HCT116 (cell line): Measurements from ENCODE around the gene HCRTR2.

ENCODE experiments used
- CEBPB ChIP-seq: IDR thresholded peaks from 2 replicates; pipeline ENCODE4 v1.6.1; 2012; ENCODE audit warnings: low read depth
- EZH2 ChIP-seq: fragments of 200-600 bp; sonication (generic); IDR thresholded peaks from 2 replicates; pipeline ENCODE4 v1.6.1; 2017; ENCODE audit warnings: antibody characterized with exemption, mixed run types
- EZH2phosphoT487 ChIP-seq: fragments of 200-600 bp; IDR thresholded peaks from 2 replicates; pipeline ENCODE4 v1.6.1; 2018; ENCODE audit warnings: antibody characterized with exemption, borderline replicate concordance
- POLR2A ChIP-seq: IDR thresholded peaks from 2 replicates; pipeline ENCODE4 v1.7.0; 2011; ENCODE audit warnings: borderline replicate concordance; ENCODE audit not compliant: insufficient read depth, insufficient read length; ENCODE audit errors: extremely low read depth
- POLR2AphosphoS5 ChIP-seq: IDR thresholded peaks from 2 replicates; pipeline ENCODE4 v1.6.1; 2011; ENCODE audit warnings: mild to moderate bottlenecking, low read depth, low read length, moderate library complexity
- SIN3A ChIP-seq: IDR thresholded peaks from 2 replicates; pipeline ENCODE4 v1.6.1; 2012; ENCODE audit warnings: low read depth
- SP1 ChIP-seq: IDR thresholded peaks from 2 replicates; pipeline ENCODE4 v1.6.1; 2012; ENCODE audit warnings: low read depth
- TCF7L2 ChIP-seq: IDR thresholded peaks from 2 replicates; pipeline ENCODE4 v1.7.0; 2011; ENCODE audit warnings: borderline replicate concordance, inconsistent platforms; ENCODE audit not compliant: insufficient read depth, insufficient read length; ENCODE audit errors: extremely low read depth
- YY1 ChIP-seq: IDR thresholded peaks from 2 replicates; pipeline ENCODE4 v1.6.1; 2011; ENCODE audit warnings: low read length, low read depth, moderate library complexity, mild to moderate bottlenecking; ENCODE audit not compliant: insufficient replicate concordance; ENCODE audit errors: extremely low read depth
- ZFX ChIP-seq: fragments of 450-650 bp; IDR thresholded peaks from 2 replicates; pipeline ENCODE4 v1.6.1; 2017
- TF ChIP-seq, protein P1 (sequence below): IDR thresholded peaks from 2 replicates; pipeline ENCODE4 v1.6.1; 2012; ENCODE audit warnings: low read depth
- TF ChIP-seq, protein P2 (sequence below), 3 experiments: fragments of 200-600 bp in 1 of 3; sonication (generic) in 1 of 3; IDR thresholded peaks in 2 of 3; conservative IDR thresholded peaks in 1 of 3; 2 replicates each; pipeline ENCODE4 v1.5.1; 2012 to 2017; ENCODE audit warnings: low read depth in 2 of 3, low read length in 2 of 3, antibody characterized with exemption in 1 of 3, borderline replicate concordance in 1 of 3, control low read depth in 1 of 3, mild to moderate bottlenecking in 1 of 3, mixed read lengths in 1 of 3, mixed run types in 1 of 3, moderate library complexity in 1 of 3; ENCODE audit not compliant: insufficient read depth in 1 of 3
- TF ChIP-seq, protein P3 (sequence below): IDR thresholded peaks from 2 replicates; pipeline ENCODE4 v1.6.1; 2012
- TF ChIP-seq, protein P4 (sequence below): IDR thresholded peaks from 2 replicates; pipeline ENCODE4 v1.6.1; 2012

DNA sequence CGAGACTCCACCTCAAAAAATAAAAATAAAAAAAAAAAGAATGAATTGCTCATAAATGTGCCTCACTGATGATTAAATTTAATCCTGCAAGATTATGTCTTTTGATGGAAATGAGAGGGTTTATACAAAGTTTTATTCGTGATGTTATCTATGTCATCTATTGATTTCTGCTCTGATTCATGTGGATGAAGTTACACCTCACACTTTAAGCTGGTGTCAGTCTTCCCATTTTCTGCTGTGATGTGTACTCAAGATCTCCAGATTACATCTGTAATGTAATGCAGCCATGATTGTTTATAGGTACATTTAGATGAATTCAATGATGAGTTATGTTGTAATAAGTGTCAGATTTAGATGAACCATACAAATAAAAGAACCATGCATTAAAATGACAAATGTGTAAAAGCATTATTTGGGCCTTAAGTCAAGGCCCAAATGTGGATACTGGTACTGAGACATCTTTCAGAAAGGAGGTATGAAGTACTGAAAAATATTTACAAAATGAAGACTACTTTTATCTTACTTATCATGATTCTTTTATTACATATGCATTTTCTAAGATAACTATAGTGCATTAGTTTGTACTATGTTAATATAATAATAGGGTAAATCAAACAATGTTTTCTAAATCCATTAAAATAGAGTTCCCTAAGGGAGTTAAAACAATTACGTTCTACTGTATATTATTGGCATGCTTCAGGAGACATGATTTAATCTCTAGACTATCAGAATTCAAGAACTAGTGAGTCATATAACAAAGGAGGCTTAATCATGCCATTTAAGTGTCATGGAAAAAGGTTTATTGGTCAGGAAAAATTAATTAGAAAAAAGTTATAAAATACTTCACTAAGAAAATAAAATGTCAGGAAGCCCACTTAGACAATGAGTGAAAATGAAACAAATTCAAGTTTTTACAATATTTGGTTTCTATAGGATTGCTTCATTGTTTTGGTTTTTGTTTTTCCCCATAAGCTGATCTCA is 34.5 kb downstream of the HCRTR2 start:
- TF ChIP-seq SIN3A (no peak), CEBPB (no peak), EZH2phosphoT487 (no peak), YY1 (no peak), POLR2A (no peak), TCF7L2 (no peak), POLR2AphosphoS5 (no peak), SP1 (no peak), ZFX (no peak), EZH2 (no peak)
- TF ChIP-seq, protein P1, sequence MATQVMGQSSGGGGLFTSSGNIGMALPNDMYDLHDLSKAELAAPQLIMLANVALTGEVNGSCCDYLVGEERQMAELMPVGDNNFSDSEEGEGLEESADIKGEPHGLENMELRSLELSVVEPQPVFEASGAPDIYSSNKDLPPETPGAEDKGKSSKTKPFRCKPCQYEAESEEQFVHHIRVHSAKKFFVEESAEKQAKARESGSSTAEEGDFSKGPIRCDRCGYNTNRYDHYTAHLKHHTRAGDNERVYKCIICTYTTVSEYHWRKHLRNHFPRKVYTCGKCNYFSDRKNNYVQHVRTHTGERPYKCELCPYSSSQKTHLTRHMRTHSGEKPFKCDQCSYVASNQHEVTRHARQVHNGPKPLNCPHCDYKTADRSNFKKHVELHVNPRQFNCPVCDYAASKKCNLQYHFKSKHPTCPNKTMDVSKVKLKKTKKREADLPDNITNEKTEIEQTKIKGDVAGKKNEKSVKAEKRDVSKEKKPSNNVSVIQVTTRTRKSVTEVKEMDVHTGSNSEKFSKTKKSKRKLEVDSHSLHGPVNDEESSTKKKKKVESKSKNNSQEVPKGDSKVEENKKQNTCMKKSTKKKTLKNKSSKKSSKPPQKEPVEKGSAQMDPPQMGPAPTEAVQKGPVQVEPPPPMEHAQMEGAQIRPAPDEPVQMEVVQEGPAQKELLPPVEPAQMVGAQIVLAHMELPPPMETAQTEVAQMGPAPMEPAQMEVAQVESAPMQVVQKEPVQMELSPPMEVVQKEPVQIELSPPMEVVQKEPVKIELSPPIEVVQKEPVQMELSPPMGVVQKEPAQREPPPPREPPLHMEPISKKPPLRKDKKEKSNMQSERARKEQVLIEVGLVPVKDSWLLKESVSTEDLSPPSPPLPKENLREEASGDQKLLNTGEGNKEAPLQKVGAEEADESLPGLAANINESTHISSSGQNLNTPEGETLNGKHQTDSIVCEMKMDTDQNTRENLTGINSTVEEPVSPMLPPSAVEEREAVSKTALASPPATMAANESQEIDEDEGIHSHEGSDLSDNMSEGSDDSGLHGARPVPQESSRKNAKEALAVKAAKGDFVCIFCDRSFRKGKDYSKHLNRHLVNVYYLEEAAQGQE, result no peak
- TF ChIP-seq, protein P2, sequence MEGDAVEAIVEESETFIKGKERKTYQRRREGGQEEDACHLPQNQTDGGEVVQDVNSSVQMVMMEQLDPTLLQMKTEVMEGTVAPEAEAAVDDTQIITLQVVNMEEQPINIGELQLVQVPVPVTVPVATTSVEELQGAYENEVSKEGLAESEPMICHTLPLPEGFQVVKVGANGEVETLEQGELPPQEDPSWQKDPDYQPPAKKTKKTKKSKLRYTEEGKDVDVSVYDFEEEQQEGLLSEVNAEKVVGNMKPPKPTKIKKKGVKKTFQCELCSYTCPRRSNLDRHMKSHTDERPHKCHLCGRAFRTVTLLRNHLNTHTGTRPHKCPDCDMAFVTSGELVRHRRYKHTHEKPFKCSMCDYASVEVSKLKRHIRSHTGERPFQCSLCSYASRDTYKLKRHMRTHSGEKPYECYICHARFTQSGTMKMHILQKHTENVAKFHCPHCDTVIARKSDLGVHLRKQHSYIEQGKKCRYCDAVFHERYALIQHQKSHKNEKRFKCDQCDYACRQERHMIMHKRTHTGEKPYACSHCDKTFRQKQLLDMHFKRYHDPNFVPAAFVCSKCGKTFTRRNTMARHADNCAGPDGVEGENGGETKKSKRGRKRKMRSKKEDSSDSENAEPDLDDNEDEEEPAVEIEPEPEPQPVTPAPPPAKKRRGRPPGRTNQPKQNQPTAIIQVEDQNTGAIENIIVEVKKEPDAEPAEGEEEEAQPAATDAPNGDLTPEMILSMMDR (IDR thresholded peaks at IDR 0.05 in 2 of 3, conservative IDR thresholded peaks at IDR 0.05 in 1 of 3; ENCODE audit: borderline replicate concordance in 1 of 3, insufficient read depth in 1 of 3, low read depth in 2 of 3, low read length in 2 of 3), result no peak
- TF ChIP-seq, protein P3, sequence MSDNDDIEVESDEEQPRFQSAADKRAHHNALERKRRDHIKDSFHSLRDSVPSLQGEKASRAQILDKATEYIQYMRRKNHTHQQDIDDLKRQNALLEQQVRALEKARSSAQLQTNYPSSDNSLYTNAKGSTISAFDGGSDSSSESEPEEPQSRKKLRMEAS, result no peak
- TF ChIP-seq, protein P4, sequence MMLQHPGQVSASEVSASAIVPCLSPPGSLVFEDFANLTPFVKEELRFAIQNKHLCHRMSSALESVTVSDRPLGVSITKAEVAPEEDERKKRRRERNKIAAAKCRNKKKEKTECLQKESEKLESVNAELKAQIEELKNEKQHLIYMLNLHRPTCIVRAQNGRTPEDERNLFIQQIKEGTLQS, result no peak
